Testis (tissue), 2 donors: ENCODE results near the gene SNX10.

Experiments
- POLR2A ChIP-seq: fragments of 450-650 bp; IDR thresholded peaks from one replicate; pipeline ENCODE4 v1.6.1; 2017; ENCODE audit warnings: antibody characterized with exemption, mild to moderate bottlenecking, moderate library complexity
- TF ChIP-seq, protein P1 (sequence below), 3 experiments: fragments of 450-650 bp in 2 of 3; fragments of 200-600 bp in 1 of 3; sonication (generic) in 1 of 3; IDR thresholded peaks; one replicate each; pipeline ENCODE4 v1.5.1; 2016 to 2019; ENCODE audit warnings: antibody characterized with exemption in 3 of 3, mild to moderate bottlenecking in 2 of 3, moderate library complexity in 1 of 3

DNA sequence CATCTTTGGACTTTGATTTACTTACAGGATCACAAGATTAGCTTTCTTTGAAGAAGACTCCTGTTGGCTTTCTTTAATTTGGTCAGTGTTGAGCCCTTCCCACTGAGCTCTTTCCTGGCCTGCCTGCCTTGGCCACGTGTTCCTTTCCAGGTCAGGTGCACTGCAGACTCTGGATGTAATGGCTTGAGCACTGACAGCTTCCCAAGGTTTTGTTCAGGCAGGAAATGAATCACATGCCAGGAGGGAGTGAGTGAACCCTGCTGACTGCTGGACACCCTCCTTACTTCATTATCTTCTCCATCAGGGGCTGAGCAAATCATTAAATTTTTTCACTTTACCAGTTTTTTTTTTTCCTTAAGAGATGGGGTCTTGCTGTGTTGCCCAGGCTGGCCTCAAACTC is 29.8 kb downstream of the SNX10 start:
- TF ChIP-seq POLR2A: no peak
- TF ChIP-seq, protein P1, sequence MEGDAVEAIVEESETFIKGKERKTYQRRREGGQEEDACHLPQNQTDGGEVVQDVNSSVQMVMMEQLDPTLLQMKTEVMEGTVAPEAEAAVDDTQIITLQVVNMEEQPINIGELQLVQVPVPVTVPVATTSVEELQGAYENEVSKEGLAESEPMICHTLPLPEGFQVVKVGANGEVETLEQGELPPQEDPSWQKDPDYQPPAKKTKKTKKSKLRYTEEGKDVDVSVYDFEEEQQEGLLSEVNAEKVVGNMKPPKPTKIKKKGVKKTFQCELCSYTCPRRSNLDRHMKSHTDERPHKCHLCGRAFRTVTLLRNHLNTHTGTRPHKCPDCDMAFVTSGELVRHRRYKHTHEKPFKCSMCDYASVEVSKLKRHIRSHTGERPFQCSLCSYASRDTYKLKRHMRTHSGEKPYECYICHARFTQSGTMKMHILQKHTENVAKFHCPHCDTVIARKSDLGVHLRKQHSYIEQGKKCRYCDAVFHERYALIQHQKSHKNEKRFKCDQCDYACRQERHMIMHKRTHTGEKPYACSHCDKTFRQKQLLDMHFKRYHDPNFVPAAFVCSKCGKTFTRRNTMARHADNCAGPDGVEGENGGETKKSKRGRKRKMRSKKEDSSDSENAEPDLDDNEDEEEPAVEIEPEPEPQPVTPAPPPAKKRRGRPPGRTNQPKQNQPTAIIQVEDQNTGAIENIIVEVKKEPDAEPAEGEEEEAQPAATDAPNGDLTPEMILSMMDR (IDR thresholded peaks at IDR 0.05): no peak
